ENCODE measurements around the gene S100A11. TPM values are rescaled to one million over a fixed set of nuclear protein-coding genes. Genes with fewer than 3 reads are reported as not detected.

The S100A11 gene
- total and polyA plus RNA-seq, 3 experiments from 2014 or later: 257 to 554 (median 262) TPM

GRCh38 chr1:152023221-152023620, 13.6 kb downstream of the S100A11 start:
- no peaks in the 10 kb centered on the region for H3K9me3 ChIP-seq (ENCODE audit: low read length)
- no peak overlapping the region for H3K4me3 Mint-ChIP-seq
- H3K9me3 Mint-ChIP-seq: no peaks in the 10 kb centered on the region
- peaks cover 0 to 7% (median 3%) of the 10 kb centered on the region in 3 donors for H3K36me3 Mint-ChIP-seq
- ChIA-PET POLR2A (no interaction called here), CTCF (no interaction called here)
- H3K27ac ChIP-seq (ENCODE audit: low read depth, low read length): no peak overlapping the region
- H3K27me3 Mint-ChIP-seq: peaks cover 3 to 6% of the 10 kb centered on the region in 2 donors
- no peaks in the 10 kb centered on the region for H3K27me3 ChIP-seq (ENCODE audit: insufficient read depth, low read length, poor library complexity, severe bottlenecking)
- no peaks in the 10 kb centered on the region for H3K36me3 ChIP-seq (ENCODE audit: insufficient read depth, low read length)
- H3K27ac Mint-ChIP-seq: no peak overlapping the region
- H3K4me1 Mint-ChIP-seq: peaks cover 0 to 8% (median 2%) of the 10 kb centered on the region in 3 donors
- no peaks in the 10 kb centered on the region for H3K4me1 ChIP-seq (ENCODE audit: insufficient read depth, low read length)
- DNase-seq: no peak
- H3K4me3 ChIP-seq (ENCODE audit: low read length): no peak overlapping the region

- H3K36me3 Mint-ChIP-seq: peaks cover 0 to 7% (median 3%) of the 10 kb centered on the region in 3 donors
- Histone ChIP-seq H3K4me3 (ENCODE audit: low read length) (no peak overlapping the region), H3K9me3 (ENCODE audit: low read length) (no peaks in the 10 kb centered on the region), H3K27ac (ENCODE audit: low read depth, low read length) (no peak overlapping the region), H3K27me3 (ENCODE audit: insufficient read depth, low read length, poor library complexity, severe bottlenecking) (no peaks in the 10 kb centered on the region), H3K36me3 (ENCODE audit: insufficient read depth, low read length) (no peaks in the 10 kb centered on the region), H3K4me1 (ENCODE audit: insufficient read depth, low read length) (no peaks in the 10 kb centered on the region)
- peaks cover 4 to 13% of the 10 kb centered on the region in 2 donors for H3K27me3 Mint-ChIP-seq
- H3K4me3 Mint-ChIP-seq: no peak overlapping the region
- H3K27ac Mint-ChIP-seq: peak overlapping the region in 1 of 8 donors; percentile 46
- CTCF ChIA-PET: interaction anchor here (0.9 kb wide), 1 partner anchor 9 kb away, joined by 3 read pairs; no protein-coding TSS in a partner anchor
- POLR2A ChIA-PET: no interaction called here
- DNase-seq: no peak
- H3K4me1 Mint-ChIP-seq: peaks cover 0 to 7% (median 2%) of the 10 kb centered on the region in 3 donors
- no peaks in the 10 kb centered on the region for H3K9me3 Mint-ChIP-seq
Observed at GRCh38 chr1:152022474-152022873, 14.3 kb downstream of the S100A11 start.

GRCh38 chr1:152021569-152021968, 15.2 kb downstream of the S100A11 start:
- CTCF ChIA-PET: interaction anchor here (0.9 kb wide), 1 partner anchor 8 kb away, joined by 3 read pairs; no protein-coding TSS in a partner anchor

GRCh38 chr1:152020849-152021248, 16.0 kb downstream of the S100A11 start:
- Mint-ChIP-seq H3K27me3 (peaks cover 7 to 27% of the 10 kb centered on the region in 2 donors), H3K27ac (peak overlapping the region in 1 of 8 donors; percentile 44), H3K4me1 (no peaks in the 10 kb centered on the region), H3K9me3 (no peaks in the 10 kb centered on the region), H3K4me3 (no peak overlapping the region), H3K36me3 (peaks cover 0 to 7% (median 2%) of the 10 kb centered on the region in 3 donors)
- no peak for DNase-seq
- Histone ChIP-seq H3K9me3 (ENCODE audit: low read length) (no peaks in the 10 kb centered on the region), H3K4me3 (ENCODE audit: low read length) (no peak overlapping the region), H3K27me3 (ENCODE audit: insufficient read depth, low read length, poor library complexity, severe bottlenecking) (no peaks in the 10 kb centered on the region), H3K4me1 (ENCODE audit: insufficient read depth, low read length) (no peaks in the 10 kb centered on the region), H3K36me3 (ENCODE audit: insufficient read depth, low read length) (no peaks in the 10 kb centered on the region), H3K27ac (ENCODE audit: low read depth, low read length) (no peak overlapping the region)
- ChIA-PET CTCF (no interaction called here), POLR2A (no interaction called here)

More at GRCh38 chr1:152021569-152021968, 15.2 kb downstream of the S100A11 start:
- Histone ChIP-seq H3K4me1 (ENCODE audit: insufficient read depth, low read length) (no peaks in the 10 kb centered on the region), H3K27ac (ENCODE audit: low read depth, low read length) (no peak overlapping the region), H3K27me3 (ENCODE audit: insufficient read depth, low read length, poor library complexity, severe bottlenecking) (no peaks in the 10 kb centered on the region), H3K4me3 (ENCODE audit: low read length) (no peak overlapping the region), H3K9me3 (ENCODE audit: low read length) (no peaks in the 10 kb centered on the region), H3K36me3 (ENCODE audit: insufficient read depth, low read length) (no peaks in the 10 kb centered on the region)
- no peaks in the 10 kb centered on the region for H3K9me3 Mint-ChIP-seq
- no peak for DNase-seq
- peaks cover 7 to 22% of the 10 kb centered on the region in 2 donors for H3K27me3 Mint-ChIP-seq
- no peak overlapping the region for H3K27ac Mint-ChIP-seq
- no peak overlapping the region for H3K4me3 Mint-ChIP-seq
- H3K36me3 Mint-ChIP-seq: peaks cover 0 to 7% (median 3%) of the 10 kb centered on the region in 3 donors
- POLR2A ChIA-PET: no interaction called here
- no peaks in the 10 kb centered on the region for H3K4me1 Mint-ChIP-seq

- DNase-seq: no peak
- H3K4me3 ChIP-seq (ENCODE audit: low read length): no peak overlapping the region
- H3K4me3 Mint-ChIP-seq: no peak overlapping the region
Observed at GRCh38 chr1:152018537-152018936, 18.3 kb downstream of the S100A11 start.

GRCh38 chr1:152015766-152016165, 21.0 kb downstream of the S100A11 start:
- CTCF ChIA-PET: interaction anchor here (1.5 to 8.0 kb wide), 4 partner anchors 13 to 80 kb away, joined by 4 to 41 read pairs (median 12); no protein-coding TSS in a partner anchor
- Histone ChIP-seq H3K27me3 (ENCODE audit: insufficient read depth, low read length, poor library complexity, severe bottlenecking) (no peaks in the 10 kb centered on the region), H3K9me3 (ENCODE audit: low read length) (no peaks in the 10 kb centered on the region), H3K27ac (ENCODE audit: low read depth, low read length) (no peak overlapping the region), H3K36me3 (ENCODE audit: insufficient read depth, low read length) (no peaks in the 10 kb centered on the region), H3K4me3 (ENCODE audit: low read length) (no peak overlapping the region), H3K4me1 (ENCODE audit: insufficient read depth, low read length) (no peaks in the 10 kb centered on the region)
- Mint-ChIP-seq H3K36me3 (no peaks in the 10 kb centered on the region), H3K9me3 (no peaks in the 10 kb centered on the region), H3K27me3 (peaks cover 7 to 56% of the 10 kb centered on the region in 2 donors), H3K4me3 (no peak overlapping the region), H3K27ac (peak overlapping the region in 1 of 8 donors; percentile 41), H3K4me1 (peaks cover 3 to 5% (median 4%) of the 10 kb centered on the region in 3 donors)
- no peak for DNase-seq
- POLR2A ChIA-PET: no interaction called here

More at GRCh38 chr1:152018537-152018936, 18.3 kb downstream of the S100A11 start:
- Mint-ChIP-seq H3K4me1 (peaks cover 3 to 4% (median 3%) of the 10 kb centered on the region in 3 donors), H3K9me3 (no peaks in the 10 kb centered on the region), H3K27me3 (peaks cover 6 to 45% of the 10 kb centered on the region in 2 donors), H3K27ac (no peak overlapping the region), H3K36me3 (peaks cover 0 to 7% (median 2%) of the 10 kb centered on the region in 3 donors)
- Histone ChIP-seq H3K4me1 (ENCODE audit: insufficient read depth, low read length) (no peaks in the 10 kb centered on the region), H3K9me3 (ENCODE audit: low read length) (no peaks in the 10 kb centered on the region), H3K27ac (ENCODE audit: low read depth, low read length) (no peak overlapping the region), H3K36me3 (ENCODE audit: insufficient read depth, low read length) (no peaks in the 10 kb centered on the region), H3K27me3 (ENCODE audit: insufficient read depth, low read length, poor library complexity, severe bottlenecking) (no peaks in the 10 kb centered on the region)
- ChIA-PET POLR2A (no interaction called here), CTCF (interaction anchor here (1.0 kb wide), 1 partner anchor 17 kb away, joined by 3 read pairs; no protein-coding TSS in a partner anchor)

- Mint-ChIP-seq H3K4me1 (peaks cover 3 to 5% (median 4%) of the 10 kb centered on the region in 3 donors), H3K36me3 (no peaks in the 10 kb centered on the region), H3K27ac (no peak overlapping the region), H3K9me3 (no peaks in the 10 kb centered on the region), H3K27me3 (peaks cover 5 to 56% of the 10 kb centered on the region in 2 donors), H3K4me3 (no peak overlapping the region)
- Histone ChIP-seq H3K36me3 (ENCODE audit: insufficient read depth, low read length) (no peaks in the 10 kb centered on the region), H3K9me3 (ENCODE audit: low read length) (no peaks in the 10 kb centered on the region), H3K27me3 (ENCODE audit: insufficient read depth, low read length, poor library complexity, severe bottlenecking) (no peaks in the 10 kb centered on the region), H3K4me3 (ENCODE audit: low read length) (no peak overlapping the region), H3K4me1 (ENCODE audit: insufficient read depth, low read length) (no peaks in the 10 kb centered on the region), H3K27ac (ENCODE audit: low read depth, low read length) (no peak overlapping the region)
- POLR2A ChIA-PET: no interaction called here
- DNase-seq: no peak
- CTCF ChIA-PET: interaction anchor here (1.8 to 8.0 kb wide), 3 partner anchors 12 to 79 kb away, joined by 4 to 41 read pairs (median 17); no protein-coding TSS in a partner anchor
Observed at GRCh38 chr1:152014943-152015342, 21.9 kb downstream of the S100A11 start.

GRCh38 chr1:152013664-152014237, 23.1 kb downstream of the S100A11 start:
- no peak overlapping the region for H3K27ac ChIP-seq (ENCODE audit: low read depth, low read length)
- POLR2A ChIA-PET: no interaction called here
- Mint-ChIP-seq H3K27me3 (peaks cover 11 to 64% of the 10 kb centered on the region in 2 donors), H3K4me1 (peaks cover 3 to 5% (median 4%) of the 10 kb centered on the region in 3 donors), H3K4me3 (no peak overlapping the region), H3K27ac (peak overlapping the region in 1 of 8 donors; percentile 24), H3K9me3 (no peaks in the 10 kb centered on the region), H3K36me3 (no peaks in the 10 kb centered on the region)
- no peak overlapping the region for H3K4me3 ChIP-seq (ENCODE audit: low read length)
- H3K4me1 ChIP-seq (ENCODE audit: insufficient read depth, low read length): no peaks in the 10 kb centered on the region
- no peaks in the 10 kb centered on the region for H3K36me3 ChIP-seq (ENCODE audit: insufficient read depth, low read length)
- H3K9me3 ChIP-seq (ENCODE audit: low read length): no peaks in the 10 kb centered on the region
- no peak for DNase-seq
- no peaks in the 10 kb centered on the region for H3K27me3 ChIP-seq (ENCODE audit: insufficient read depth, low read length, poor library complexity, severe bottlenecking)
- CTCF ChIA-PET: interaction anchor here (1.0 to 8.0 kb wide), 4 partner anchors 8 to 45 kb away, joined by 3 to 41 read pairs (median 10); no protein-coding TSS in a partner anchor
